A549 (cell line): ENCODE data around the gene SBF2. TPM values are rescaled to one million over a fixed set of nuclear protein-coding genes. Genes with fewer than 3 reads are reported as not detected.

Experiments
- ATAC-seq, 2 experiments: fragments of 200-7000 bp in 1 of 2; fragments of >200 bp in 1 of 2; cut with Nextera tagmentation in 1 of 2; cut with Tn5 transposase in 1 of 2; 3 replicates each; pipeline versions ENCODE4 v1.8.0 to v1.9.1; 2018 to 2020; ENCODE audit warnings: mild to moderate bottlenecking in 1 of 2, moderate library complexity in 1 of 2
- CTCF ChIA-PET: fragments of 300-600 bp; sonication (Branson Sonifier 250); formaldehyde crosslinking; extraction: SDS; loops from one replicate; lab custom pipeline; 2021; ENCODE audit warnings: antibody characterized with exemption, inconsistent platforms; lab: Yijun Ruan, JAX
- POLR2A ChIA-PET: fragments of 350-600 bp; formaldehyde crosslinking; extraction: SDS; loops from one replicate; lab custom pipeline; 2021; ENCODE audit warnings: antibody characterized with exemption, inconsistent platforms; lab: Yijun Ruan, JAX
- DNase-seq, 2 experiments: peaks; one replicate each; pipeline versions ENCODE4 v3.0.0 to v3.0.0-alpha.2; 2011 to 2016; ENCODE audit warnings: low read depth in 1 of 2, low spot score in 1 of 2
- FAIRE-seq: peaks from 2 replicates; lab custom pipeline; 2011; peaks lifted over from hg19 to GRCh38; lab: Jason Lieb, UNC
- H3K27ac ChIP-seq, 2 experiments: fragments of >200 bp; sonication (Bioruptor Twin); formaldehyde crosslinking; 3 replicates each; pipeline ENCODE4 v1.5.1; 2016 to 2017
- H3K4me1 ChIP-seq: fragments of >200 bp; sonication (Bioruptor Twin); formaldehyde crosslinking; 3 replicates; pipeline ENCODE4 v1.6.1; 2016
- H3K4me2 ChIP-seq: fragments of >200 bp; sonication (Bioruptor Twin); formaldehyde crosslinking; 3 replicates; pipeline ENCODE4 v1.6.1; 2016
- H3K4me3 ChIP-seq: fragments of >200 bp; sonication (Bioruptor Twin); formaldehyde crosslinking; 3 replicates; pipeline ENCODE4 v1.5.1; 2016
- H3K9me3 ChIP-seq: fragments of >200 bp; sonication (Bioruptor Twin); formaldehyde crosslinking; 3 replicates; pipeline ENCODE4 v1.6.1; 2016
- BHLHE40 ChIP-seq: IDR thresholded peaks from 2 replicates; pipeline ENCODE4 v1.6.1; 2012; ENCODE audit warnings: low read depth, low read length, inconsistent platforms
- CBX2 ChIP-seq: fragments of 200-600 bp; sonication (generic); IDR thresholded peaks from 2 replicates; pipeline ENCODE4 v1.6.1; 2016; ENCODE audit warnings: low read depth, mild to moderate bottlenecking, borderline replicate concordance
- CBX8 ChIP-seq: fragments of 200-600 bp; sonication (generic); IDR thresholded peaks from 2 replicates; pipeline ENCODE4 v1.6.1; 2016
- EP300 ChIP-seq, 2 experiments: fragments of >200 bp; sonication (Bioruptor Twin); formaldehyde crosslinking; IDR thresholded peaks; 2 replicates in 1 of 2; 3 replicates in 1 of 2; pipeline ENCODE4 v1.6.1; 2016 to 2017
- ESRRA ChIP-seq: fragments of 150-350 bp; IDR thresholded peaks from 2 replicates; pipeline ENCODE4 v1.6.1; 2014; ENCODE audit warnings: mild to moderate bottlenecking, low read length, borderline replicate concordance
- FOSB ChIP-seq: fragments of 250-450 bp; sonication (Bioruptor Pico); IDR thresholded peaks from 2 replicates; pipeline ENCODE4 v1.5.0; 2020; ENCODE audit warnings: mild to moderate bottlenecking, moderate library complexity
- FOSL2 ChIP-seq, 2 experiments: fragments of 450-650 bp in 1 of 2; fragments of >200 bp in 1 of 2; sonication (Bioruptor Twin) in 1 of 2; formaldehyde crosslinking; IDR thresholded peaks; 2 replicates each; pipeline versions ENCODE4 v1.5.0 to v1.6.1; 2016 to 2020; ENCODE audit warnings: mild to moderate bottlenecking in 1 of 2, moderate library complexity in 1 of 2
- FOXS1 ChIP-seq: fragments of 250-450 bp; sonication (Bioruptor Pico); IDR thresholded peaks from 2 replicates; pipeline ENCODE4 v1.5.0; 2020; ENCODE audit warnings: mild to moderate bottlenecking, moderate library complexity
- GATA3 ChIP-seq: IDR thresholded peaks from 2 replicates; pipeline ENCODE4 v1.6.1; 2012; ENCODE audit warnings: borderline replicate concordance
- HDAC2 ChIP-seq: fragments of 200-600 bp; sonication (generic); IDR thresholded peaks from 2 replicates; pipeline ENCODE4 v1.6.1; 2016
- HEYL ChIP-seq: fragments of 250-450 bp; sonication (Bioruptor Pico); IDR thresholded peaks from 2 replicates; pipeline ENCODE4 v1.8.0; 2021; ENCODE audit warnings: mild to moderate bottlenecking, moderate library complexity
- HOXA7 ChIP-seq: fragments of 250-450 bp; sonication (Bioruptor Pico); IDR thresholded peaks from 2 replicates; pipeline ENCODE4 v1.5.0; 2020; ENCODE audit warnings: mild to moderate bottlenecking, moderate library complexity
- HOXB5 ChIP-seq: fragments of 250-450 bp; sonication (Bioruptor Pico); IDR thresholded peaks from 2 replicates; pipeline ENCODE4 v1.5.0; 2020; ENCODE audit warnings: mild to moderate bottlenecking, moderate library complexity
- JUN ChIP-seq, 2 experiments: fragments of >200 bp; sonication (Bioruptor Twin); formaldehyde crosslinking; IDR thresholded peaks; 2 replicates in 1 of 2; 3 replicates in 1 of 2; pipeline ENCODE4 v1.6.1; 2016 to 2017
- KDM5A ChIP-seq: fragments of 200-600 bp; sonication (generic); IDR thresholded peaks from 2 replicates; pipeline ENCODE4 v1.6.1; 2016; ENCODE audit warnings: antibody characterized with exemption, mild to moderate bottlenecking
- MAZ ChIP-seq: fragments of 150-350 bp; IDR thresholded peaks from 2 replicates; pipeline ENCODE4 v1.6.1; 2014; ENCODE audit warnings: antibody characterized with exemption, low read depth, low read length, borderline replicate concordance
- NFE2L2 ChIP-seq: fragments of 150-350 bp; conservative IDR thresholded peaks from 2 replicates; pipeline ENCODE4 v1.6.1; 2014; ENCODE audit warnings: low read length
- NPAS2 ChIP-seq: fragments of 250-450 bp; sonication (Bioruptor Pico); IDR thresholded peaks from 2 replicates; pipeline ENCODE4 v1.8.0; 2022; ENCODE audit warnings: mild to moderate bottlenecking, moderate library complexity, borderline replicate concordance
- NR3C1 ChIP-seq: fragments of >200 bp; sonication (Bioruptor Twin); formaldehyde crosslinking; IDR thresholded peaks from 3 replicates; pipeline ENCODE4 v1.6.1; 2017
- POLR2A ChIP-seq: IDR thresholded peaks from 2 replicates; pipeline ENCODE4 v1.6.1; 2012; ENCODE audit warnings: mild to moderate bottlenecking, low read length
- POLR2AphosphoS2 ChIP-seq: conservative IDR thresholded peaks from 2 replicates; pipeline ENCODE4 v1.6.1; 2012; ENCODE audit warnings: low read length, improper control_type of control experiment, inconsistent platforms
- RAD21 ChIP-seq, 2 experiments: fragments of >200 bp in 1 of 2; sonication (Bioruptor Twin) in 1 of 2; formaldehyde crosslinking in 1 of 2; IDR thresholded peaks in 1 of 2; conservative IDR thresholded peaks in 1 of 2; 2 replicates in 1 of 2; 3 replicates in 1 of 2; pipeline ENCODE4 v1.6.1; 2012 to 2018; ENCODE audit warnings: inconsistent platforms in 1 of 2
- SREBF2 ChIP-seq: fragments of 450-650 bp; IDR thresholded peaks from 2 replicates; pipeline ENCODE4 v1.6.1; 2014; ENCODE audit warnings: mild to moderate bottlenecking, moderate library complexity
- TP53 ChIP-seq: fragments of 250-450 bp; sonication (Bioruptor Pico); IDR thresholded peaks from 2 replicates; pipeline ENCODE4 v1.5.0; 2021; ENCODE audit warnings: mild to moderate bottlenecking, moderate library complexity
- ZC3H11A ChIP-seq: fragments of 450-650 bp; IDR thresholded peaks from 2 replicates; pipeline ENCODE4 v1.6.1; 2014; ENCODE audit warnings: antibody characterized with exemption, mild to moderate bottlenecking
- WGBS: methylation state at CpG from one replicate; pipeline ENCODE4 v1.1.6; 2017; ENCODE audit errors: missing lambda C conversion rate; 5-methylcytosine and 5-hydroxymethylcytosine counted together
- polyA plus RNA-seq, 4 experiments: library from polyadenylated mRNA; depleted of rRNA in 3 of 4; stranded (reverse); fragments of >200 nt; fragmentation: RNase III in 1 of 4; extraction: RNeasy Plus Mini Kit Qiagen cat#74134 plus additional on column Dnase treatment in 1 of 4; gene quantifications; 2 replicates in 3 of 4; 3 replicates in 1 of 4; pipeline ENCODE4 v1.2.3, GENCODE V29; 2011 to 2017
- TF ChIP-seq, protein P1 (sequence below): fragments of >200 bp; sonication (Bioruptor Twin); formaldehyde crosslinking; IDR thresholded peaks from 2 replicates; pipeline ENCODE4 v1.6.1; 2016
- TF ChIP-seq, protein P2 (sequence below): fragments of 450-650 bp; IDR thresholded peaks from 2 replicates; pipeline ENCODE4 v1.6.1; 2014; ENCODE audit warnings: antibody characterized with exemption
- TF ChIP-seq, protein P3 (sequence below): IDR thresholded peaks from 2 replicates; pipeline ENCODE4 v1.6.1; 2012

SBF2 gene
- polyA plus RNA-seq, 2 of the 4 experiments (the other 2 are of a cell fraction): 11.1 to 49.6 TPM

DNA sequence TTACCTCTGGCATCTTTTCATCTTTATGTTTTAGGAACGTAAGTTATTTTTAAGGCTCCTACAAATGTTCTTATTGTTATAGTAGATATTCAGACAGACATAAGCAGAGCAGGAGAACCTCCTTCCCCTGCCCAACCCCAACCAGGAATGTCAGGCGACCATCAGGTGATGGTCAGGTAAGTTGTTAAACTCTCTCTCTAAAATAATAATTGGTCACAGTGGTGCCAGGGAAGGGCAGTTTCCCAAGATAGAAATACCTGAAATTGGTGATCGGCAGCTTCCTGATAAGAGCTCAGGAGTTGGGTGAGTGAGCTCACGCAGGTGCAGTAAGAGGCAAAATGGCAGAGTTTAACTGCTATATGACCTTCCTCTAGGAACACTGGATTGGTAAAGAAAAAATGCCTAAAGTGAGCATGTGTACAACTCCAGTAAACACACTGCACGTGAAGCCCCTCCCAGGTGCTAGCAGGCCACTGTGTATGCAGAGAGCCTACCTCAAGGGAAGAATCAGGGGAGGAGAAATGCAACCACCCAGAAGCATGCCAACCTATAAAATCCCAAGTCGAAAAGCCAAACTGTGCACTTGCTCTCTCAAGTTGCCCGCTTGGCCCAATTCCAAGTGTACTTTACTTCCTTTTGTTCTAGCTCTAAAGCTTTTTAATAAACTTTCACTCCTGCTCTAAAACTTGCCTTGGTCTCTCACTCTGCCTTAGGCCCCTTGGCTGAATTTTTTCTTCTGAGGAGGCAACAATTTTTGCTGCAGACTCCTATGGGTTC, 273.9 kb downstream of the SBF2 start:
- H3K4me2 ChIP-seq: no peak overlapping the region
- DNase-seq (no peak), ATAC-seq (no peak), FAIRE-seq (no peak)
- no peak overlapping the region for H3K27ac ChIP-seq
- ChIA-PET POLR2A (no interaction called here), CTCF (interaction anchor here (1.4 kb wide), 2 partner anchors 13 to 47 kb away, joined by 3 to 4 read pairs; no protein-coding TSS in a partner anchor)
- H3K4me3 ChIP-seq: no peak overlapping the region
- WGBS: 89% methylated on average over 7 of the region's 7 CpGs
- H3K9me3 ChIP-seq: 0 out of 3 replicates have a peak, but pooled peaks cover 1% of the 10 kb centered on the region
- TF ChIP-seq JUN (IDR thresholded peaks at IDR 0.05): no peak
- no peak for TF ChIP-seq CBX8
- no peak for TF ChIP-seq FOXS1
- TF ChIP-seq FOSL2 (IDR thresholded peaks at IDR 0.05): no peak
- TF ChIP-seq FOSL2 (CRISPR knock-in tag; IDR thresholded peaks at IDR 0.05): no peak
- TF ChIP-seq MAZ: no peak
- TF ChIP-seq POLR2A: no peak
- TF ChIP-seq, protein P1, sequence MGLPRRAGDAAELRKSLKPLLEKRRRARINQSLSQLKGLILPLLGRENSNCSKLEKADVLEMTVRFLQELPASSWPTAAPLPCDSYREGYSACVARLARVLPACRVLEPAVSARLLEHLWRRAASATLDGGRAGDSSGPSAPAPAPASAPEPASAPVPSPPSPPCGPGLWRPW: no peak
- no peak for TF ChIP-seq HEYL (CRISPR knock-in tag)
- no peak for TF ChIP-seq KDM5A
- no peak for TF ChIP-seq FOSB (CRISPR knock-in tag)
- TF ChIP-seq CBX2: no peak
- TF ChIP-seq ESRRA: no peak
- no peak for TF ChIP-seq HOXA7 (CRISPR knock-in tag)
- TF ChIP-seq TP53 (CRISPR knock-in tag): no peak
- no peak for TF ChIP-seq NR3C1
- TF ChIP-seq NFE2L2: no peak
- no peak for TF ChIP-seq GATA3
- no peak for TF ChIP-seq HDAC2
- peaks cover 4% of the 10 kb centered on the region; the same call in 1 of the 3 replicates for H3K4me1 ChIP-seq

DNA sequence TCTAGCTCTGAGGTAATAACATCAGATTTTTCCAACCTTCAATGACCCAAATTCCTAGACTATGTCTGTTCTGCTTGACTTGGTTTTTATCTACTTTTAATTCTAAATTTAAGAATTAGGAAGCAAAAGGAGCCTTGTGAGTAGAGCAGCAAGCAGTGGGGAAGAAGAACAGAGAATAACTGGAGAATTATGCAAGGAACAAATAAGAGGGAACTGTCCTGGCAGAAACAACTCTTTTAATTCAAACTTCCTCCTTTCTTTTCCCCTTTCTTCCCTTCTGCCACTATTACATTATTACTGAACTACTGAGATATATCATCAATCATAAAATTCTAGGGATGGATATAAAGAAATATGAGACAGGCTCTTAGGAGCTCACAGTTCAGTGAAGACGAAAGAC, 276.1 kb downstream of the SBF2 start:
- Histone ChIP-seq H3K4me1 (peaks cover 4% of the 10 kb centered on the region; the same call in 1 of the 3 replicates), H3K9me3 (peaks cover 20% of the 10 kb centered on the region; the same call in 2 of the 3 replicates), H3K27ac (no peak overlapping the region), H3K4me3 (no peak overlapping the region), H3K4me2 (no peak overlapping the region)
- ATAC-seq: no peak
- WGBS: 96% methylated on average over 1 of the region's 1 CpG
- FAIRE-seq: no peak
- no peak for TF ChIP-seq TP53 (CRISPR knock-in tag)
- no peak for TF ChIP-seq NR3C1
- TF ChIP-seq, protein P2, sequence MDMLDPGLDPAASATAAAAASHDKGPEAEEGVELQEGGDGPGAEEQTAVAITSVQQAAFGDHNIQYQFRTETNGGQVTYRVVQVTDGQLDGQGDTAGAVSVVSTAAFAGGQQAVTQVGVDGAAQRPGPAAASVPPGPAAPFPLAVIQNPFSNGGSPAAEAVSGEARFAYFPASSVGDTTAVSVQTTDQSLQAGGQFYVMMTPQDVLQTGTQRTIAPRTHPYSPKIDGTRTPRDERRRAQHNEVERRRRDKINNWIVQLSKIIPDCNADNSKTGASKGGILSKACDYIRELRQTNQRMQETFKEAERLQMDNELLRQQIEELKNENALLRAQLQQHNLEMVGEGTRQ: no peak
- TF ChIP-seq CBX2: no peak
- no peak for TF ChIP-seq RAD21 (conservative IDR thresholded peaks at IDR 0.05 in 1 of 2, IDR thresholded peaks at IDR 0.05 in 1 of 2)
- no peak for TF ChIP-seq FOXS1
- no peak for TF ChIP-seq FOSB (CRISPR knock-in tag)
- no peak for TF ChIP-seq MAZ
- no peak for TF ChIP-seq HOXB5
- no peak for TF ChIP-seq SREBF2
- no peak for TF ChIP-seq BHLHE40
- no peak for TF ChIP-seq EP300 (IDR thresholded peaks at IDR 0.05)
- TF ChIP-seq NPAS2: no peak
- TF ChIP-seq, protein P3, sequence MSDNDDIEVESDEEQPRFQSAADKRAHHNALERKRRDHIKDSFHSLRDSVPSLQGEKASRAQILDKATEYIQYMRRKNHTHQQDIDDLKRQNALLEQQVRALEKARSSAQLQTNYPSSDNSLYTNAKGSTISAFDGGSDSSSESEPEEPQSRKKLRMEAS: no peak
- no peak for TF ChIP-seq POLR2AphosphoS2
- no peak for TF ChIP-seq ESRRA
- no peak for TF ChIP-seq ZC3H11A
- no peak for TF ChIP-seq HEYL (CRISPR knock-in tag)
- POLR2A ChIA-PET: no interaction called here
- DNase-seq: no peak
- CTCF ChIA-PET: interaction anchor here (1.5 kb wide), 1 partner anchor 260 kb away, joined by 4 read pairs; no protein-coding TSS in a partner anchor
